ENCODE measurements around the gene MARK1.

MARK1 gene

DNA sequence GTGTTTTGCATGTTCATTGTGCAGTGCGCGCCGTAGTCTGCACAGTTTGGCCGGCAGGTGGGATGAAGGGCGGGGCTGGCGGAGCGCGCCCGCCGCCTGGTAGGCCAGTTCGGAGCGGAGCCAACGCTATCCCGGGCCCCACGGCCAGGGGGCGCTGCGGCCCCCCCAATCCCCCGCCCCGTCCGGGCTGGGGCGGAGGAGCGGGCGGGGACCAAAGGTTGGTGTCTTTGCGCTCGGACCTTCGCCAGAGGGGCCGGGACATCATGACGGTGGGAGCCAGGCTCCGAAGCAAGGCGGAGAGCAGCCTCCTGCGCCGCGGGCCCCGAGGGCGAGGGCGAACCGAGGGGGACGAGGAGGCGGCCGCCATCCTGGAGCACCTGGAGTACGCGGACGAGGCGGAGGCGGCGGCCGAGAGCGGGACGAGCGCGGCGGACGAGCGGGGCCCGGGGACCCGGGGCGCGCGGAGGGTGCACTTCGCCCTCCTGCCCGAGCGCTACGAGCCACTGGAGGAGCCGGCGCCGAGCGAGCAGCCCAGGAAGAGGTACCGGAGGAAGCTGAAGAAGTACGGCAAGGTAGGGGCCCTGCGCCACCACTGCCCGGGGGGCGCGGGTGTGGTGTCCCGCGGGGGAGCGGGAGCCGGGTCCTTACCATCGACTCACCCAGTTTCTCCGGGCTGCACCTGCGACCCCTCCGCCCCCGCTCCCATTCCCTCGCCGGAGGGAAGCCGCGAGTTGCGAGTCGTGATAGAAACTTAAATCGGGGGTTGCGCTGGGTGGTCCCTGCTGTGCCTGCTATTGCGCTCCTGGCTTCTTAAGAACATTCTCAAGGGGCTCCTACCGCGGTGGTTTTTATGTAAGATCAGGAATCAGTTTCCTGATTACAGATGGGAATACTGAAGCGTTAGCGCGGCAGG, 162.5 kb downstream of the MARK1 start, which contains the start of gene C1orf115:
C1orf115 (plus strand) TSS at position 224 of the 913 bp plus-strand sequence; CDS start at position 264, 40 bp downstream.
- peak; percentile 49 to 63 (median 62) for DNase-seq (ENCODE audit: low read depth in 3 of 3)

DNA sequence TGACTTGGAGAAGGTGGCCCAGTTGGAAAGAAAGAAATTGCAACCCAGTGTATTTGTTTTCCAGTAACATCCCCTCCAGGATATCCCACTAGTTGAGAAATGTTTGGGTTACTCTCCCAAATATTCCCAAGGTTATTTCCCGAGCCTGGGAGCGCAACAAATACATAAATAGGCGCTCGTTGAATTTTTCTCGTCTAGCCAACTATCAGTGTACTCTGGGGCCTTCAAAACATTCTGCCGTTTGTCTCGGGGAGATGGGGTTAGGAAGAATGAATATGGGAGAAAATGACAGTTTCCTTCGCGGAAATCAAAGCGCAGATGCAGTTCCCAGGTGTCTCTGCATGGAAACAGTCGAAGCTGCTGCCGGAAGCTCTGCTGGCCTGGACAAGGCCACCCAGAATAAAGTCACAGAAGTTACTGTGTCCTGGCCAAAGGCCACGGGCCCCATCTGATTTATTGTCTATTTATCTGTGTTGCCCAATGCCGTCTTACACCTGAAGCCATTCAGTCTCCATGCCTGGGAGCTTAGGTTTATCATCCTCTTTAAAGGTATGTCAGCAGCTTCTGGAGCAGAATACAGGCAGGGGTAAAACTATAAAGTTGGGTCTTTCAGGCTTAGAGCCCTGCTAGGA, 163.2 kb downstream of the MARK1 start:
- no peak for DNase-seq (ENCODE audit: low read depth in 3 of 3)

DNA sequence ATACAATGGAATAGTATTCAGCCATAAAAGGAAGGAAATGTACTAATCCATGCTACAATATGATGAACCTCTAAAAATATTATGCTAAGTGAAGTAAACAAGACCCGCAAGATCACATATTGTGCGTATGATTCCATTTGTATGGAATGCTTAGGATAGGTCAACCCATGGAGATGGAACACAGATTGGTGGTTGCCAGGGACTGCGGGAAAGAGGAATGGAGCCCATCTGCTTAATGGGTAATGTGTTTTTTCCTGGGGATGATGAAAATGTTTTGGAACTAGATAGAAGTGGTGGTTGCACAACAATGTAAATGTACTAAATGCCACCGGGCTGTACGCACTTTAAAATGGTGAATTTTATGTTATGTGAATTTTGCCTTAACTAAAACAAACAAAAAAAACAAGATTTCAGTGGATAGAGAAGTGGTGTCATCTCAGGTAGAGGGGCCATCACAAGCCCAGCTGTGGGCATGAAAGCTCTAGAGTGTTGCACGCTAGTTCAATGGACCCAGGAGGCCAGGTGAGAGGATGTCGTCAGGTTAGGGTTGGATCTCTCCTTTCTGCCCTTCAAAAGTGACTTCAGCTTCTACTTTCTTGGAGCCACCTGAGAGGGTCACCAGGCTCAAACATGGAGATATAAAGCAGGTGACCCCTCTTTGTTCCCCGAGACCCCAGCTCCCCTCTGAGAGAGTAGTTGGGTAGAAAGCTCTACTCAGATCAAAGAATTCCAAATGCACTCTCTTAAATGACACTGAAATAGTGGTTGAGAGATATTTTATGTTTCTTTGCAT, 164.7 kb downstream of the MARK1 start:
- DNase-seq (ENCODE audit: low read depth in 3 of 3), result no peak

DNA sequence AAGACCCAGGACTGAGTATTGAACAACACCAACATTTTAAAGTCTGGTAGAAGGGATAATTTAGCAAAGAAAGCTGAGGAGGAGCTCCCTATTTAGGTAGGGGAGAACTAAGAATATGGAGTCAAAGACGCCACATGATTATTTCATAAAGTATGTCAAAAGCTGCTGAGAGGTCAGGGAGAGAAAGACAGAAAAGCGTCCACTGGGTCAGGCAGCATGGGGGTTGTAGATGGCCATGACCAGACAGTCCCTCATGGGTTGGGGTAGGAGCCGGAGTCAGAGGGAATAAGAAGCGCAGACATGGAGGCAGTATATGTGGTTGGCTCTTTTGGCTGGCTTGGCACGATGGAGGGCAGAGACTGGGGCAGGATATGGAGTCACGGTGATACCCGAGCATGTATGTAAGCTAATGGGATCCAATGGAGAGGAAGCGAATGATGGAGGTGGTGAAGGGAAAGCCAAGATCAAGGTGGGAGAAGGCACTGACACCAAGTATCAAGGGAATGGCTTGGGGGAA, 167.0 kb downstream of the MARK1 start:
- no peak for DNase-seq (ENCODE audit: low read depth in 3 of 3)

DNA sequence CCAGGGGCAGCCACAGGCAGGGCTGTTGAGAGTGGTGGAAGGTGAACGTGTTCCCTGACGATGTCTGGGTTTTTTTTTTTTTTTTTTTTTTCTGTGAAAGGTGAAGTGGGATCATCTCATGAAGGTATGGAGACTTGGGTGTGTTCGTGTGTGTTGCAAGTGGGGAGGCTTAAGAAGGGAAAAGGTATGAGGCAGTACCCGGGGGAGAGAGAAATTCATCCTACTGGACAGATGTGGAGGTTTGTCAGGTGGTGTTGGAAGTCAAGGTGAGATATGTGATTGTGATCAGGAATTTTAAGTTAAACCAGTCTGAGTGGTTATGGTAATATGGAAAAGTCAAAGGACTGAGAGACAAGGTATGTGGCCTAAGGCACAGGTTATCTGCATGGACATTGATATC, 167.5 kb downstream of the MARK1 start:
- DNase-seq (ENCODE audit: low read depth in 3 of 3), result no peak

DNA sequence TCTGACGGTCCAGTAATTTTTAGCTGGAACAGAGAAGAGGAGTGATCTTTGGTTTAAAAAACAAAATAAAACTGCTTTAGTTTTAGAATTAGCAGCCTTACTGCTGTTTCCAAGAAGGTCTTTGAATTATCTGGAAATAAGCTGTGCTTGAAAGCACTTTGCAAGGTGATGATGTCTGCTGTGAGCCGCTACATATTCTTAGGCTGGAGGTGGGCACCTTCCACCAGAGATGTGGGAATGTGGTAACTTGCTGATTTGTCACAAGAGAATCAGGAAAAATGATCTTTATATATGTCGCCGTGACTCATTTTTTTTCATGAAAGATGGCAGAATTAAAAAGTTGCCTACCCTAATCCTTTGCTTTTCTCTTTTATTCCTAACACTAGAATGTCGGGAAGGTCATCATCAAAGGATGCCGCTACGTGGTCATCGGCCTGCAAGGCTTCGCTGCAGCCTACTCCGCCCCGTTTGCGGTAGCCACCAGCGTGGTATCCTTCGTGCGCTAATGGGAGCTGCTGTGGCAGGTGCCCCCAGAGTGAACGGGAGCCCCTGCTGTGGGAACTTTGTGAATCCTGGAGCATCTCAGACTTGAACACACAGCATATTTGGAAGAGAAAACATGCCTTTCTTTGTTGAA, 168.4 kb downstream of the MARK1 start:
- DNase-seq (ENCODE audit: low read depth in 3 of 3), result no peak

DNA sequence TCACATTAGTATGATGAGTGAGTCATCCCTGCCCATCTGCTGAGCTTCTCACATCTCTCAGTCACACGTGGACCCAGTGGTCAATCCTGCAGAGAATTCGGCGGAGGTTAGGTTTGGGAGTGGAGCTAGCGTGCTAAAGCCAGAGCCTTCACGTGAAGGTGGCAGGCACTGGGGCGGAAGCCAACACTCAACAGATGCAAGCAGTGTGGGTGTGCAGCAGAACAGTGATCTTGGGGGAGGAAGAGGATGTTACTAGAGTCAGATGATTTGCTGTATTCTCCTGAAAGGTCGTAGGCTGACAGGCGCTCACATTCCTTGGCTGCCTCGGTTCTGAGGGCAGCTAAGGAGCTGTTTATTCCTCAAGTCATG, 168.9 kb downstream of the MARK1 start:
- no peak for DNase-seq (ENCODE audit: low read depth in 3 of 3)

DNA sequence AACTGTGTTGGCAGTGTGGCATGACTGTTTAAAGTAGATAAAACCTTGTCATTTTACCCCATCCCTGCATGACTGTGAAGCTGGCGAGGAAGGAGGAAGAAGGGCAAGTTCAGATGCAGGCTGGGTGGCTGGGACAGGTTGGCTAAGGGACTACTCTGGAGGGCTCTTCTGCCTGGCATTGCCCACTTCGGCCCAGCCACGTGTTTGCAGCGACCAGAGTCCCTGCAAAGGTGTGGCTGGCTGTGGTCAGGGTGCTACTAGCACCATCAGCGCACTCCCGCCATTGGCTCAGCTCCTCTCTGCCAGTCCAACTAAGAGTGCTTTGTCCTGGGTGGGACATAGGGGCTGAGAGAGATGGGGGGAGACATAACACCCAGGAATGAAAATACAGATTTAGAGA, 169.4 kb downstream of the MARK1 start:
- DNase-seq (ENCODE audit: low read depth in 3 of 3), result no peak

DNA sequence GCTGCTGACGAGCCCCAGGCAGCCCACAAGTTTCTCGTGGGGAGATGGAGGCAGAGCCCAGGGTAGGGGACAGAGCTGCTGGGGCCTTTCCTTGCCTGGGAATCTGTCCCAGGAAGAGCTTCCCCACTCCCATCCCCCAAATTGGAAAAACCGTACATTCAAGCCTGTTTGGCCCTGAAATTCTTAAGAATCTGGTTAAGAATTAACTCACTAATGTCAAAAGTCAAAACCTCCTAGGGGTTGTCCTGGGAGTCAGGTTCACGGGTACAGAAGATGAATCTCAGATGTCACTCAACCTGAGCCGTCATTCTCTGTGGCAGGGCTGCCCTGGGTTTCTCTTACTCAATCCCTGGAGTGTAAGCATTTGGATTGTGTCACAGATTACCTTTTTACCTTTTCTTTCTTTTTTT, 170.7 kb downstream of the MARK1 start:
- no peak for DNase-seq (ENCODE audit: low read depth in 3 of 3)

DNA sequence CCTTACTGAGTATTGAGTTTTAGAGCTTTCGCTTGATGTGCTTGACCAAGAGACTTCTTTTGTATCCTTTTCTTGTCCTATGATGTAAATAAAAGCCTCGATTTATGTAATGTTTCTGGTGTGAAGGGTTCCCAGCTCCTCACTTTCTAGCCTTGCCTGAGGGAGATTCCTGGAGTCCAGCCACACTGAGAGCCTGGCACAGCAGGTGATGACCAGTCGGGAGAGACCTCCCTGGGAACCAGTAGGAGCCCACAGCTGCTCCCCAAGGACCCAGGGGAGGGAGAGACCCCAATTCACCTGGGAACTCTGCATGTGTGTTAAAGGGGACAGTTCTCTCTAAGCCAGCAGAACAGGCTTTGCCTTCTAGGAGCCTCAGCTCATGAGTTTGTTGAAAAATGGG, 171.1 kb downstream of the MARK1 start:
- no peak for DNase-seq (ENCODE audit: low read depth in 3 of 3)

DNA sequence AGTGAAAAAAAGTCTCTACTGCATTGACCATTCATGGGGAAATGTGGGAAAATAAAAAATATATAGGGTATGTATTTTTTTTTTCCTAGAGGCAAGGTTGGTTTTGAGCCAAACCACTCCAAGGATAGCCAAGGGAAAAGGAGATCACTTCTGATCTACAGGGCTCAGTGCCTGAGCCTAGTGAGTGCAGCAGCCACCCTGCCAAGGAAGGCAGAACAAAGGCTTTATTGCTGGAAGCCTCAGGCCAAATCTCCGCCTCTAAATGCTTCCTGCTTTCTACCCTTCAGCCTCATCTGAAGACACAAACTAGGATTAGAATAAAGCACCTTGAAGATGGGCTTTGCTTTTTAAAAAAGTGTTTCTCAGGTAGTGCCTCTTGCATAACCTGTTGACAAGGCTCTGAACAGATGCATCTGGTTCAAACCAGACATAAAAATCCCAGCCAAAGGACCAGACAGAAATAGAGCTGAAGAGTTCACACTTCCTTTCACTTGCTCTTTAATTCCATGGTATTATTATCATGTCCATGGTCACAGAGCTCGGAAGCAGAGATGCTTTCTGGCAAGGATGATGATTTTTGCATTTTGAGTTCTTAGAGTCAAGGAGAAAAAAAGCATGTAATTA, 172.7 kb downstream of the MARK1 start:
- DNase-seq (ENCODE audit: low read depth in 3 of 3), result no peak

DNA sequence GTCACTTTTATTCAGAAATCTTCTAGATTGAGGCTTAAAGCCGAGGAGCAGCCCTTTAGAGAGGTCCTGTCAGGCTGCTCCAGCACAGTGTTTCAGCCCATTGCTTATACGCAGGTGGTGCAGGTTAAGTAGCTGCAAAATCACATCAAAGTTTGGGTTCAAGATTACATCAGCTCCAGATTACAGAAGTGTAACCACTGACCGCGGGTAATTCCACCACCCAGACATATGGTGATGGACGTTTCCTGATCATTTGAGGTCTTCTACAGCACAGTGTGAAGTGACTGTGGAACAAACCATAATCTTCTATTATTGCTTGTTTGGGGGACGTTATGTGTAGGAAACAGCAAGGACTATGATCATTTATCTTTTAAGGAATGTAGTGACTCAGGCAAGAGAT, 174.0 kb downstream of the MARK1 start:
- DNase-seq (ENCODE audit: low read depth in 3 of 3), result no peak

DNA sequence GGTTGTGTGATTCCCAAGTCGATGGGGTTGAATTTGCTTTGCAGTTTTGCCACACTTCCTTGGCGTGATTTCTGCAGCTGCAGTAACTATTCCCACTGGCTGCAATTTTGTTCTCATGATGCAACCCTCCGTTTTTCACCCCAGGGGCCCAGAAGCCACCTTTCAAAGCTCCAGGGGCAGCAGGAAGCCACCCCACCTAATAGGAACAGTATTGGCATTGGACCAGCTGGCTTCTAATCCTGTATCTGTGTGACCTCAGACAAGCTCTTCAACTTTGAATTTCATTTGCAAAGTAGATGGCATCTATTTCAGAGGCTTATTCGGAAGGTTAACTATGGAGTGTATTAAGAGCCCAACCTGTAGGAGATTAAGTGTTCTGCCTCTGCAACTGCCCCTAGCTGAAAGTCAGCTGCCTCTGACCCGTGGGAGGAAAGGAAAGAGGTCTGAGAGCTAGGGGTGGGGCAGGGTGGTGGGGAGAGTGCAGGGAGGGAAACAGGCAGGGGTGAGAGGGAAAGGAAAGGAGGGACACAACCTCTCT, 174.9 kb downstream of the MARK1 start:
- no peak for DNase-seq (ENCODE audit: low read depth in 3 of 3)

DNA sequence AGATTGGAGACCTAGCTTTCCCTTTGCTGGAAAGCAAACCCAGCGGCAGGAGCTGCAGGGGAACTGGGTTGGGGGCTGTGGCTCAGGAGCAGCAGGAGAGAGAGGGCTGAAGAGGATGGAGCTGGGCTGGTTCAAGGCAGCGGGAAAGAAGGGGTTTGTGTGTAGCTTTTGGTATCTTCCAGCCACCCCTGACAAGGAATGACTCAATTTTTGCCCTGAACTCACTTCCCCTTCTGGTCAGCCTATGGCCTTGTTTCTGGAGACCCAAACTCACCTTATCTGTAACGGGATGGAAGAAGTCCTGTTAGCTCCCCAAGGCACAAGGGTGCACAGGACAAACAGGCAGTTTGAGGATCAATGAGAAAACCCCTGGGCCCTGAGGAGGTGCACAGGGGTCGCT, 175.4 kb downstream of the MARK1 start:
- no peak for DNase-seq (ENCODE audit: low read depth in 3 of 3)

DNA sequence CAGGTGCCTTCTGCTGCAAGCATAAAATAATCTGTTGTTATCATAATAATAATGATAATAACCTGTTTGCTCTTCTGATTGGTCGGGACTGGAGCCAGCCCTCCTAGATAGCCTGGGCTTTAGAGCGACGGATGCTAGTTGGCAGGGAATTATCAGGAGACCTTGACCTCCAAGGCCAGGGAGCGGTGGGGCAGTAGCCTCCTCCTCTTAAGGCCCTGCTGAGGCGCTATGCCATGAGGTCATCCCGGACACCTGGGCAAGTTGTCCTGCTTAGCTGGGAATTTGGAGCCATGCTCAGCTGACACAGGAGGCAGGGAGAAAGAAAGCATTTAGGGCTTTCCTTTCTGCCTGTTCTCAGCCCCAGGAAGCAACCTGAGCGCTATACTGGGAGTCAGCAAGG, 177.8 kb downstream of the MARK1 start:
- no peak for DNase-seq (ENCODE audit: low read depth in 3 of 3)

DNA sequence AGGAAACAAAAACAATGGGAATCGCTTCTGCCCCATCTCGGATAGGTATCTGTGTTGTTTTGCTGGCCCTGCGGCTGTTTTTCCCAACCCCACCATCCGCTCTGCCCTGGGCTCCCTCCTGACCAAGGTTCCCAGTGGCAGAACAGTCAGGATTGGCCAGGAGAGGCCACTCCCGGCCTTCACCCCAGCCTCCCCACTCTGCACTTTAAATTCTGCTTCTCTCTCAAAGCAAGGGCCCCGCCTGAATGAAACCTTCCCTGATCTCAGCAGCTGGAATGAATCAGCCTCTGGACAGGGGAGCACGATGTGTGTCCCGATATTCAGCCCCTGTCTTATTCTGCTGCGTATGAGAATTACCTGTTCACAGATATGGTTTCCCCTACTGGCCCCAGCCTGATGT, 178.5 kb downstream of the MARK1 start:
- no peak for DNase-seq (ENCODE audit: low read depth in 3 of 3)

DNA sequence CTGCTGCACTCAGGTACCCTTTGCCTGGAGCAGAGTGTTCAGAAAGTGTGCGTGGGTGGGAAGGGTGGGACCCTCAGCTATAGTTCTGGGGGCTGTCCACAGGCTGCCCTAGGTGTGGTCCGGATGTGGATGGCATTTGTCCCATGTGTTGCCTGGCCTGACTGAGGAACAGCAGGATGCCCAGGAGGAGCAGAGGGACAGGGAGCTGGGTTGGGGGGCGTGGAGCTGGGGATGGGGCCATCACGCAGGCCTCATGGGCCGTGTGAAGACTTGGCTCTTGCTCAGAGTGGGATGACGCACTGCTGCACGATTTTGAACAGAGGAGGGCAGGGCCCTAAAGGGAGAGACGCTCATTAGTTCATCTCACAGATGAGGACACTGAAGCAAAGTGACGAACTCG, 179.2 kb downstream of the MARK1 start:
- DNase-seq (ENCODE audit: low read depth in 3 of 3), result no peak

DNA sequence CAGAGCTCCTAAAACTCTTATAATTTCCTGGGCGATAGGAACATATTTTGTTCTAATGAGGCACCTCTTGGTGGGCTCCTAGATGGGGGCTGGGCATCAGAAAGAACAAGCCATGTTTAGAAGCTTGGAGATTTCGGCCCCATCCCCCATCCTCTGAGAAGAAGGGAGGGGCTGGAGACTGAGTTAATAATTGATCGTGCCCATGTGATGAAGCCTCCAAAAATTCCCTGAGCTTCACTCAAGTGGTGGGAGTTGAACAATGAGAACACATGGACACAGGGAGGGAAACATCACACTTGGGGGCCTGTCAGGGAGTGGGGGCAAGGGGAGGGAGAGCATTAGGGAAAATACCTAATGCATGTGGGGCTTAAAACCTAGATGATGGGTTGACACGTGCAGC, 180.3 kb downstream of the MARK1 start:
- no peak for DNase-seq (ENCODE audit: low read depth in 3 of 3)

DNA sequence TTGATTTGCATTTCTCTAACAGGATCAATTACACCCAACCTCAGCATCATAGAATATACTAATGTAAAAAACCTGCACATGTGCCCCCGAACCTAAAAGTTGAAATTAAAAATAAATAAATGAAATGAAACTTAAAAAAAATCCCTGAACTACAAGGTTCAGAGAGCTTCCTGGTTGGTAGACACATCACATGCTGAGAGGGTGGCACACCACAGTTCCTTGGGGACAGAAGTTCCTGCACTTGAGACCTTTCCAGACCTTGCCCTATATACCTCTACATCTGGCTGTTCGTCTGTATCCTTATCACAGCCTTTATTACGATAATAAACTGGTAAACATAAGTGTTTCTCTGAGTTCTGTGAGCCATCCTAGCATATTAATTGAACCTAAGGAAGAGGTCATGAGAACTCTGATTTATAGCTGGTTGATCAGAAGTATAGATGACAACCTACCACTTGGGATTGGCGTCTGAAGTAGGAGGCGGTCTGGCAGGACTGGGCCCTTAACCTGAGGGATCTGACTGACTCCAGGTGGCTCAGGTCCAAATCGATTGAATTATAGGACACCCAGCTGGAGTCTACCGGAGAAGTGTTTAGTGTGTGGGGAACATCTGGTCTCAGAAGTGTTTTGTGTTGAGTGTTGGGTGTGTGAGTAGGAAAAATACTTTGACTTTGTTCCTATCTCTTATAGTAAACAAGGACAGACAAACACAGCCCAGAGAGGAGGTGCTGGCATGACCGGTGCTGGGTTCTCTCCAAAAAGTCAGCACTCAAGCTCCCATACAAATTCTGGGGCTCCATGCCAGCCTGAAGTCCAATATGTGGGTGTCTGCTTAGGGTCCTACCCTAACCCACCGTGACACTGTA, 181.2 kb downstream of the MARK1 start:
- no peak for DNase-seq (ENCODE audit: low read depth in 3 of 3)

DNA sequence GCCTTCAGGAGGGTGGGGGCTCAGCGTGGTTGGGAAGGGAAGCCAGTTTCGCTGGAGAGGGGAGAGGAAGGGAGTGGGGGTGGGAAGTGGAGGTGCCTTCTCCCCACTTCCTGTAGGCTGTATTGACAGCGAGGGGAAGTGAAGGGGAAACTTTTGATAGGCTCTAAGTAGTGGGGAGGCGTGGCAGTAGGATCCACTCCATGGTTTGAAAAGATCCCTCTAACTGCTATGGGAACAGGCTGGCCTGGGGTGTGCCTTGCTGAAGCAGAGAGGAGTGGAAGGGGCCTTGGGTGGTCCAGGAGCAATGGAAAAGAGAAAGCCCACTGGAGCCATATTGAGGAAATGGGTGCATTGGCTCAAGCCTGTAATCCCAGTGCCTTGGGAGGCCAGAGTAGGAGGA, 182.4 kb downstream of the MARK1 start:
- DNase-seq (ENCODE audit: low read depth in 3 of 3), result no peak

All from stimulated activated CD4-positive, alpha-beta T cell treated with anti-CD3 and anti-CD28 coated beads, TNF-alpha, amount 100 ng/mL, for 4 hours (primary cell).